ENCODE data around the gene TNIP1.

TNIP1 gene

GRCh38 chr5:151067632-151068432, 13.0 kb downstream of the TNIP1 start:
- DNase-seq (ENCODE audit: extremely low read depth in 1 of 2, low read depth in 1 of 2), result no peak

- no peak for DNase-seq (ENCODE audit: extremely low read depth in 1 of 2, low read depth in 1 of 2)
Observed at GRCh38 chr5:151066920-151067319, 13.9 kb downstream of the TNIP1 start.

DNA sequence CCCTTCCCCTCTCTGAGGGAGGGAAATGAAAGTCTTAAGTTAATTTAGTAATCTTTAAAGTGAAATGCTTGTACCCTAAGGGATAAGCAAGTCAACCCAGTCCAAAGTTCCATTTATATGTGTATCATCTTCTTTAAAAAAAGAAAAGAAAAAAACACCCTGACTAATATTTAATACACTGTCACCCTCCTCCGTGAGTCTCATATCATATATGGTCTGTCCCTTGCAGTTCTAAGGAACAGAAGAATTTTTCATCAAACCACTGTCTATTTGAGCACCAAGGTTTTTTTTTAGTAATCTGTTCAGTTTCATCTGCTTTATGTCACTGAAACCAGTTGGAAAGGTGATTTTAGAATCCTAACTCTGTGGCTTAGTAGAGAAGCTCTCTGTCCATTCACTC, 15.2 kb downstream of the TNIP1 start:
- no peak for DNase-seq (ENCODE audit: extremely low read depth in 1 of 2, low read depth in 1 of 2)

DNA sequence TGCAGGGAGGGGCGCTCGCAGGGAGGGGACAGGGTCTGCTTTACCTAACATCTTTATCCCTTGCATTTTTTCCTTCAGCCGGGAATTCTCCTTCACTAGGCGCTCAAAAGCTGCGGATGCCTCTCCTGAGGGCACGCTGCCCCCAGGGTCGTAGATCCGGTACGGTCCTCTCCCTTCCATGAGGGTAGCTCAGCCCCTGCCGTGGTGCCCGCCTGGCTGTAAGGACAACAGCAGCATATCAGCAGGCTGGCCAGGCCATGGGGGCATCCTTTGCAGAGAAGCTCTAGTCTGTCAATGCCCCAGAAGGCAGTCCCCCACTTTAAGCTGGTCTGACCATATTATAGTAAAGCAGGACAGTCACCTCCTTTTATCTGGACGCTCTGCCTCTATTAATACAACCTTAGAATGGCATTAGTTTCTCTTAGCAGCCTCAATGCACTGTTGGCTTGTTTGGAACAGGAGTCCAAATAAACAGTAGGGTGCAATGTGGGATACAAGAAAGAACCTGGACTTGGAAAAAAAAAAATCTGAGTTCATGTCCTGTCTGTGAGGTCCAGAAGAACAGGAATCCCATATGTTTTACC, 15.8 kb downstream of the TNIP1 start:
- DNase-seq (ENCODE audit: extremely low read depth in 1 of 2, low read depth in 1 of 2), result no peak

GRCh38 chr5:151063142-151063989, 17.5 kb downstream of the TNIP1 start:
- DNase-seq (ENCODE audit: extremely low read depth in 1 of 2, low read depth in 1 of 2), result no peak

- no peak for DNase-seq (ENCODE audit: extremely low read depth in 1 of 2, low read depth in 1 of 2)
Observed at GRCh38 chr5:151062405-151063141, 18.3 kb downstream of the TNIP1 start.

GRCh38 chr5:151060742-151061141, 20.1 kb downstream of the TNIP1 start:
- DNase-seq (ENCODE audit: extremely low read depth in 1 of 2, low read depth in 1 of 2), result no peak

DNA sequence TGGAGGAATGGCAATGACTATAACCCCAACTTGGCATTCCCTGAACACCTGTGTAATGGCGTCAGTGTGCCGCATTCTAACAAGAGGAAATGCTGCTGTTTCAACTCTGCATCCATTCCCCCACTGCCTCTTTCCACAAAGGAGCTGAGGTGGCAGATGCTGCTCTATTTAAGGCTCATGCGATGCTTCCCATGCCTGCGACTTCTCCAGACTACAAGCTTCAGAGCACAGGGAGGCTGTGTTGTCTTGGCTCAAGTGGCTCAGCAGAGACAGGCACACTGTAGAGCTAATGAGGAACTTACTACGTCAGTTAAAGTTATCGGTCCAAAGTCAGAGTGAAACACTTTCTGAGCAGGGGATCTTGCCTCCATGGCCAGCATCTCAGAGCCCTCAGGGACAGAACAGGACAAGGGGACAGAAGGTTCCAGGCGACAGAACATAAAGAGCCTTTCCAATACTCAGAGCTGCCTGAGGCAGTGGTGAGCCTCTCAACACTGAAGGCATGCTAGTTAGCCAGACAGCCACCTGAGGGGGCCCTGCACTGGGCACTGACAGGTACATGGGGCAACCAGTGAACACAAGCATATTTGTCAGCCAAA, 21.8 kb downstream of the TNIP1 start:
- no peak for DNase-seq (ENCODE audit: extremely low read depth in 1 of 2, low read depth in 1 of 2)

DNA sequence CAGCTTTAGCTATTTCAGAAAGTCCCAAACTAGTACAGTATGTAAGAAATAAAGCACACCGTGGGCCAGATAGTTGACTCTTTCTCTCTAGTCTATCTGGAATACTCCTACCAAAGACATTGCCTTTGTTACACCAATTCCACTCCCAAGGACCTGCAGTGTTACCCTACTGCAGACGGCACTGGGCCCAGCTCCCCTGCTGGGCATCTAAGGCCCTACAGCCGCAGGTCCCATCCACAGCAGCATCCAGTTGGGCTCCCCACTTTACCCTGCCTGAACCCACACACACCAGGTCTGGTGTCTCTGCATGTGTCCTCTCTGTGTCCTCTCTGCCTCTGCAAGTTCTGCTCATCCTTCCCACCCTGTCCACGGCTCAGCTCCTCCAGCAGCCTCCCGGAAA, 22.5 kb downstream of the TNIP1 start:
- no peak for DNase-seq (ENCODE audit: extremely low read depth in 1 of 2, low read depth in 1 of 2)

- no peak for DNase-seq (ENCODE audit: extremely low read depth in 1 of 2, low read depth in 1 of 2)
Observed at GRCh38 chr5:151056379-151057325, 24.2 kb downstream of the TNIP1 start.

DNA sequence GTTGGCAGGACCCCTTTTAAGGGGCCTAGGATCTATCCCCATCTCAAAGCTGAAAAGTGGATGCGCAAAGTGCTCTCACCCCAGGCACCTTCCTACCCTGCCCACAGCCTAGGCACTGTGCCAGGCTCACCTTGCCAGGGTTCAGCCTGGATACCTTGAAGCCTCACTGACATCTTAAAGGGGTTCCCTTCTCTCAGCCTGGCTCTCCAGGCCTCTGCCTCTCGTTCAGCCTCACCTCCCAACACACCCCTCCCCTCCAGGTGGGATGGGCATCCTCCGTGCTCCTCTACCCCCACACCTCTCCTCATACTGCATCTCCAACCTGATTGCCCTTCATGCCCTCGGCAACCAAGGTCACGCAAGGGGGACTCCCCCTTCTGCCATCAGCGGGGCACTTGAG, 25.5 kb downstream of the TNIP1 start:
- no peak for DNase-seq (ENCODE audit: extremely low read depth in 1 of 2, low read depth in 1 of 2)

GRCh38 chr5:151054709-151055108, 26.1 kb downstream of the TNIP1 start:
- no peak for DNase-seq (ENCODE audit: extremely low read depth in 1 of 2, low read depth in 1 of 2)

- no peak for DNase-seq (ENCODE audit: extremely low read depth in 1 of 2, low read depth in 1 of 2)
Observed at GRCh38 chr5:151053796-151054462, 26.9 kb downstream of the TNIP1 start.

- DNase-seq (ENCODE audit: extremely low read depth in 1 of 2, low read depth in 1 of 2), result no peak
Observed at GRCh38 chr5:151052836-151053235, 28.0 kb downstream of the TNIP1 start.

DNA sequence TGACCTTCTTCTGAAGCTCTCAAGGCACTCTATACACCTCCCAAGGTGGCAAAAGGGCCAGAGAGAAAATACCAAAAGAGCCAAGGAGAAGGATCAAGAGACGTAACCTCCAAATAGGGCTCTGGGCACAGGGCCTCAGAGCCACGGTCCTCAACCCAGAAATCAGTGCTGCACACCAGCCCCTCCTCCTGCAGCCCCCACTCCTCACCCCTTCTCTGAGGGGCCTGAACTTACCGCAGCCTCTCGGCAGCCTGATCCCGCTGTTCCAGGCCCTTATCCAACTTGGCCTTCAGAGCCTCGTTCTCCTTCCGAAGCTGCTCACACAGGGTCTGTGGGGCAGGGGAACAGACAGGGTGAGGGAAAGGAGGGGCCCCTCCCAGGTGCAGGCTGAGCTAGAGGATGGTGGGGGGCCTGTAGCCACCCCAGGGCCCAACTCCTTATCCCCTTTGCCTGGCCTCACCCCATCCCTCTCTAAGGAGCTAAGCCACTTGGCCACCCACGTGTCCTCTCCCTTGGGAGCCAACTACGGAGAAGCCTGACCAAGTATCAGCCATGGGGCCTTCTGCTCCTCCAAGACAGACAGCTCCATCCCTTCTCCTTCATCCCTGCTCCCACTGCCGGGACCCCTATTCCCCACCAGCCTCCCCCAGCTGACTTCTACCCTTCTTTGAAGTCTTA, 28.8 kb downstream of the TNIP1 start:
- DNase-seq (ENCODE audit: extremely low read depth in 1 of 2, low read depth in 1 of 2), result no peak

- DNase-seq (ENCODE audit: extremely low read depth in 1 of 2, low read depth in 1 of 2), result peak; percentile 55 to 57
Observed at GRCh38 chr5:151051066-151051930, 29.5 kb downstream of the TNIP1 start.

DNA sequence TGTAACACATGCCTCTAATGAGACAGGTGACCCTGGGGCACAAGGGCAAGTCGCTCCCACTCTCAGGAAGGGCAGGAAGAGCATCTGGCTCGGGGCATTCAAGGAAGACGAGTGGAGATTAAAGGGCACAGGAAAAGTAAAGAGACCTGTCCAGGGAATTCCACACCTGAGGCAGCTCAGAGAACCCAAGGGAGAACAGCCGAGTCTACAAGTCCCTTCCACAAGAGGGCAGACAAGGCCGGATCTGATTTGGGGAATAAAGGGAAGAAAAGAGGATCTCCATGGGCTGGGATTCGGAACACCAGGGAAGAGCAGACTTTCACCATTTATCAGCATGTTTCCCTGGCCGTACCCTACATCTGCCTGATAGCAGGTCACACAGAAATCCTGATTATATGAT, 32.3 kb downstream of the TNIP1 start:
- DNase-seq (ENCODE audit: extremely low read depth in 1 of 2, low read depth in 1 of 2), result no peak

Measured in activated CD8-positive, alpha-beta memory T cell treated with anti-CD3 and anti-CD28 coated beads for 1 hour (primary cell).